Measurements from ENCODE around the gene KSR2.
"Not testable (repeated sequence)": the region's sequence is repeated elsewhere in the genome, so short reads cannot be mapped to it uniquely, and the experiment has no call there.

Gene KSR2

GRCh38 chr12:117766008-117766407, 202.8 kb downstream of the KSR2 start:
- no peak overlapping the region for H3K4me3 ChIP-seq (ENCODE audit: low read depth, low read length)
- no peak for TF ChIP-seq CTCF (IDR thresholded peaks at IDR 0.05; ENCODE audit: borderline replicate concordance, insufficient read depth, low read depth, low read length)

- H3K4me3 ChIP-seq (ENCODE audit: low read depth, low read length): no peak overlapping the region
- TF ChIP-seq CTCF (IDR thresholded peaks at IDR 0.05; ENCODE audit: borderline replicate concordance, insufficient read depth, low read depth, low read length): no peak
These were observed 206.6 kb downstream of the KSR2 start for GRCh38 chr12:117762143-117762542.

- no peak for TF ChIP-seq CTCF (IDR thresholded peaks at IDR 0.05; ENCODE audit: borderline replicate concordance, insufficient read depth, low read depth, low read length)
- no peak overlapping the region for H3K4me3 ChIP-seq (ENCODE audit: low read depth, low read length)
These were observed 207.2 kb downstream of the KSR2 start for GRCh38 chr12:117761528-117762100.

- TF ChIP-seq CTCF (IDR thresholded peaks at IDR 0.05; ENCODE audit: borderline replicate concordance, insufficient read depth, low read depth, low read length): no peak
- no peak overlapping the region for H3K4me3 ChIP-seq (ENCODE audit: low read depth, low read length)
These were observed 207.8 kb downstream of the KSR2 start for GRCh38 chr12:117760990-117761389.

GRCh38 chr12:117750657-117751056, 218.1 kb downstream of the KSR2 start:
- TF ChIP-seq CTCF (IDR thresholded peaks at IDR 0.05; ENCODE audit: borderline replicate concordance, insufficient read depth, low read depth, low read length): no peak
- no peak overlapping the region for H3K4me3 ChIP-seq (ENCODE audit: low read depth, low read length)

- no peak overlapping the region for H3K4me3 ChIP-seq (ENCODE audit: low read depth, low read length)
- no peak for TF ChIP-seq CTCF (IDR thresholded peaks at IDR 0.05; ENCODE audit: borderline replicate concordance, insufficient read depth, low read depth, low read length)
These were observed 219.4 kb downstream of the KSR2 start for GRCh38 chr12:117749431-117749830.

- H3K4me3 ChIP-seq (ENCODE audit: low read depth, low read length): not testable (repeated sequence)
These were observed 222.4 kb downstream of the KSR2 start for GRCh38 chr12:117746358-117746757.

- no peak overlapping the region for H3K4me3 ChIP-seq (ENCODE audit: low read depth, low read length)
- no peak for TF ChIP-seq CTCF (IDR thresholded peaks at IDR 0.05; ENCODE audit: borderline replicate concordance, insufficient read depth, low read depth, low read length)
These were observed 224.4 kb downstream of the KSR2 start for GRCh38 chr12:117744418-117744817.

All from GM12875 (cell line).